DMS53 (cell line): ENCODE measurements around the gene NUBPL.
A peak's percentile ranks its signal among the peaks of the same experiment; 100 is the strongest.
"Not testable (repeated sequence)": the region's sequence is repeated elsewhere in the genome, so short reads cannot be mapped to it uniquely, and the experiment has no call there.

Experiments used
- DNase-seq: peaks from one replicate; lab custom pipeline; 2025; lab: John Stamatoyannopoulos, UW

Gene NUBPL

GRCh38 chr14:31745741-31746140 lies 184.5 kb downstream of the NUBPL start:
- DNase-seq, result peak; percentile 9

GRCh38 chr14:31746326-31746725 lies 185.1 kb downstream of the NUBPL start:
- DNase-seq, result no peak

- no peak for DNase-seq
These were observed 188.1 kb downstream of the NUBPL start for GRCh38 chr14:31749275-31749674.

GRCh38 chr14:31751047-31751446 lies 189.8 kb downstream of the NUBPL start:
- not testable (repeated sequence) for DNase-seq

GRCh38 chr14:31752867-31753661 lies 191.9 kb downstream of the NUBPL start:
- DNase-seq, result no peak

- DNase-seq, result no peak
These were observed 197.7 kb downstream of the NUBPL start for GRCh38 chr14:31758941-31759340.

GRCh38 chr14:31760277-31760676 lies 199.1 kb downstream of the NUBPL start:
- DNase-seq, result no peak

GRCh38 chr14:31761325-31761724 lies 200.1 kb downstream of the NUBPL start:
- no peak for DNase-seq

GRCh38 chr14:31763041-31763440 lies 201.8 kb downstream of the NUBPL start:
- no peak for DNase-seq

GRCh38 chr14:31766315-31766892 lies 205.2 kb downstream of the NUBPL start:
- DNase-seq, result no peak

GRCh38 chr14:31768355-31768754 lies 207.2 kb downstream of the NUBPL start:
- no peak for DNase-seq

GRCh38 chr14:31770271-31770670 lies 209.1 kb downstream of the NUBPL start:
- DNase-seq, result no peak

GRCh38 chr14:31774567-31774966 lies 213.4 kb downstream of the NUBPL start:
- DNase-seq, result no peak

GRCh38 chr14:31777312-31777711 lies 216.1 kb downstream of the NUBPL start:
- no peak for DNase-seq

GRCh38 chr14:31781578-31781977 lies 220.4 kb downstream of the NUBPL start:
- DNase-seq, result peak; percentile 19

- DNase-seq, result no peak
These were observed 224.4 kb downstream of the NUBPL start for GRCh38 chr14:31785574-31785973.

GRCh38 chr14:31787377-31787776 lies 226.2 kb downstream of the NUBPL start:
- peak; percentile 46 for DNase-seq

- DNase-seq, result no peak
These were observed 227.1 kb downstream of the NUBPL start for GRCh38 chr14:31788340-31788739.

GRCh38 chr14:31792726-31793125 lies 231.5 kb downstream of the NUBPL start:
- no peak for DNase-seq

GRCh38 chr14:31797946-31798345 lies 236.7 kb downstream of the NUBPL start:
- not testable (repeated sequence) for DNase-seq

GRCh38 chr14:31802838-31803237 lies 241.6 kb downstream of the NUBPL start:
- DNase-seq, result no peak

GRCh38 chr14:31806249-31806648 lies 245.0 kb downstream of the NUBPL start:
- DNase-seq, result no peak
